SK-N-SH (cell line): ENCODE measurements around the gene C12orf43. TPM values are rescaled to one million over a fixed set of nuclear protein-coding genes. Genes with fewer than 3 reads are reported as not detected.

Experiments
- CTCF ChIA-PET: fragments of 300-600, 350-600 bp; formaldehyde crosslinking; extraction: SDS; loops from one replicate; lab custom pipeline; 2021; lab: Yijun Ruan, JAX
- POLR2A ChIA-PET: fragments of 350-600 bp; sonication (Branson Sonifier 250); formaldehyde crosslinking; extraction: SDS; loops from one replicate; lab custom pipeline; 2020; ENCODE audit warnings: antibody characterized with exemption, inconsistent platforms; lab: Yijun Ruan, JAX
- DNase-seq: peaks from one replicate; pipeline ENCODE4 v3.0.0; 2012
- H2AFZ ChIP-seq: fragments of 200-600 bp; sonication (generic); 2 replicates; pipeline ENCODE4 v1.8.1; 2016; ENCODE audit warnings: antibody characterized with exemption, mild to moderate bottlenecking, low read depth
- H3F3A ChIP-seq: fragments of 200-600 bp; sonication (generic); replicated peaks from 2 replicates; pipeline ENCODE3; 2016; ENCODE audit warnings: antibody characterized with exemption, mild to moderate bottlenecking; ENCODE audit not compliant: insufficient read depth
- H3K27ac ChIP-seq, 2 experiments: fragments of 200-500 bp in 1 of 2; fragments of 200-600 bp in 1 of 2; sonication (Bioruptor generic) in 1 of 2; sonication (generic), shearing (Covaris generic) in 1 of 2; 2 replicates each; pipeline versions ENCODE4 v1.5.1 to v1.6.1; 2014 to 2016; ENCODE audit warnings: low read depth in 2 of 2, inconsistent platforms in 1 of 2, low read length in 1 of 2, mild to moderate bottlenecking in 1 of 2, mixed read lengths in 1 of 2
- H3K27me3 ChIP-seq: fragments of 200-600 bp; sonication (generic), shearing (Covaris generic); 2 replicates; pipeline ENCODE4 v1.6.1; 2016; ENCODE audit warnings: mixed run types; ENCODE audit not compliant: insufficient read depth
- H3K36me3 ChIP-seq, 2 experiments: fragments of 200-500 bp in 1 of 2; fragments of 200-600 bp in 1 of 2; sonication (Bioruptor generic) in 1 of 2; sonication (generic) in 1 of 2; replicated peaks in 1 of 2; 2 replicates each; pipeline versions ENCODE3 to v1.5.1; 2014 to 2016; ENCODE audit warnings: low read length in 1 of 2, mild to moderate bottlenecking in 1 of 2; ENCODE audit not compliant: insufficient read depth in 2 of 2, control insufficient read depth in 1 of 2
- H3K4me1 ChIP-seq, 2 experiments: fragments of 200-500 bp in 1 of 2; fragments of 200-600 bp in 1 of 2; sonication (Bioruptor generic) in 1 of 2; sonication (generic), shearing (Covaris generic) in 1 of 2; 2 replicates each; pipeline versions ENCODE4 v1.5.1 to v1.6.1; 2014 to 2016; ENCODE audit warnings: low read depth in 1 of 2, low read length in 1 of 2, mixed run types in 1 of 2; ENCODE audit not compliant: insufficient read depth in 2 of 2, control insufficient read depth in 1 of 2
- H3K4me2 ChIP-seq: fragments of 200-600 bp; sonication (generic), shearing (Covaris generic); 2 replicates; pipeline ENCODE4 v1.6.1; 2017; ENCODE audit warnings: mixed run types
- H3K4me3 ChIP-seq, 2 experiments: fragments of 200-500 bp in 1 of 2; fragments of 200-600 bp in 1 of 2; sonication (Bioruptor generic) in 1 of 2; sonication (generic), shearing (Covaris generic) in 1 of 2; 2 replicates each; pipeline versions ENCODE4 v1.5.1 to v1.8.1; 2014 to 2016; ENCODE audit warnings: low read depth in 2 of 2, inconsistent platforms in 1 of 2, low read length in 1 of 2, mild to moderate bottlenecking in 1 of 2, mixed read lengths in 1 of 2, moderate library complexity in 1 of 2
- H3K79me2 ChIP-seq: fragments of 200-600 bp; sonication (generic); 2 replicates; pipeline ENCODE4 v1.8.1; 2017; ENCODE audit warnings: mild to moderate bottlenecking; ENCODE audit not compliant: insufficient read depth
- H3K9ac ChIP-seq: fragments of 200-600 bp; sonication (generic); 2 replicates; pipeline ENCODE4 v1.6.1; 2017; ENCODE audit warnings: mixed run types
- H3K9me2 ChIP-seq: fragments of 200-600 bp; sonication (generic); 2 replicates; pipeline ENCODE4 v1.6.1; 2017; ENCODE audit warnings: mixed run types
- H3K9me3 ChIP-seq: fragments of 200-600 bp; sonication (generic); 2 replicates; pipeline ENCODE4 v1.6.1; 2017; ENCODE audit warnings: mixed run types, mild to moderate bottlenecking, moderate library complexity
- H4K20me1 ChIP-seq: fragments of 200-600 bp; sonication (generic); 2 replicates; pipeline ENCODE4 v1.6.1; 2017; ENCODE audit warnings: mild to moderate bottlenecking, mixed run types; ENCODE audit not compliant: insufficient read depth
- CHD2 ChIP-seq: fragments of 150-350 bp; IDR thresholded peaks from 2 replicates; pipeline ENCODE4 v1.6.1; 2018; ENCODE audit warnings: low read length; ENCODE audit not compliant: partially characterized antibody
- ELF1 ChIP-seq: IDR thresholded peaks from 2 replicates; pipeline ENCODE4 v1.4.0; 2012
- FOSL2 ChIP-seq: IDR thresholded peaks from 2 replicates; pipeline ENCODE4 v1.4.0; 2012; ENCODE audit warnings: low read depth, mild to moderate bottlenecking, moderate library complexity, borderline replicate concordance
- FOXM1 ChIP-seq: IDR thresholded peaks from 2 replicates; pipeline ENCODE4 v1.4.0; 2012; ENCODE audit warnings: low read depth, mild to moderate bottlenecking
- GABPA ChIP-seq: IDR thresholded peaks from 2 replicates; pipeline ENCODE4 v1.4.0; 2012; ENCODE audit warnings: low read depth, mild to moderate bottlenecking
- GATA2 ChIP-seq: sonication (generic); formaldehyde crosslinking; IDR thresholded peaks from 2 replicates; pipeline ENCODE4 v1.5.0; 2020; ENCODE audit warnings: mild to moderate bottlenecking, missing genetic modification reagents
- MAX ChIP-seq: IDR thresholded peaks from 2 replicates; pipeline ENCODE4 v1.4.0; 2012; ENCODE audit warnings: low read depth
- POLR2AphosphoS5 ChIP-seq: IDR thresholded peaks from 2 replicates; pipeline ENCODE4 v1.6.1; 2012; ENCODE audit warnings: low read depth, low read length
- SMC3 ChIP-seq: IDR thresholded peaks from 2 replicates; pipeline ENCODE4 v1.6.1; 2012; ENCODE audit warnings: low read depth, low read length, improper control_type of control experiment
- TCF12 ChIP-seq: IDR thresholded peaks from 2 replicates; pipeline ENCODE4 v1.4.0; 2012
- TEAD4 ChIP-seq: IDR thresholded peaks from 2 replicates; pipeline ENCODE4 v1.4.0; 2012; ENCODE audit warnings: mild to moderate bottlenecking, borderline replicate concordance; ENCODE audit not compliant: insufficient read depth
- WGBS: methylation state at CpG from one replicate; pipeline ENCODE4 v1.1.6; 2017; ENCODE audit warnings: low lambda C conversion rate; 5-methylcytosine and 5-hydroxymethylcytosine counted together
- polyA plus RNA-seq, 3 experiments: library from polyadenylated mRNA; depleted of rRNA; stranded (reverse); fragments of >200 nt; gene quantifications; 2 replicates each; pipeline ENCODE4 v1.2.3, GENCODE V29; 2012
- TF ChIP-seq, protein P1 (sequence below): IDR thresholded peaks from 2 replicates; pipeline ENCODE4 v1.4.0; 2012; ENCODE audit warnings: low read depth, borderline replicate concordance
- TF ChIP-seq, protein P2 (sequence below): fragments of 200-600 bp; sonication (generic); IDR thresholded peaks from 2 replicates; pipeline ENCODE4 v1.6.1; 2017; ENCODE audit warnings: antibody characterized with exemption, mild to moderate bottlenecking, moderate library complexity
- TF ChIP-seq, protein P3 (sequence below): fragments of 150-350 bp; IDR thresholded peaks from 2 replicates; pipeline ENCODE4 v1.6.1; 2017; ENCODE audit warnings: antibody characterized with exemption, low read length, low read depth, borderline replicate concordance
- TF ChIP-seq, protein P4 (sequence below): IDR thresholded peaks from 2 replicates; pipeline ENCODE4; 2012
- TF ChIP-seq, protein P5 (sequence below): IDR thresholded peaks from 2 replicates; pipeline ENCODE4 v1.6.1; 2012; ENCODE audit warnings: mild to moderate bottlenecking, low read depth, low read length, moderate library complexity

C12orf43 gene
- polyA plus RNA-seq, 1 of the 3 experiments (the other 2 are of a cell fraction) = 13.9 TPM

- CTCF ChIA-PET = interaction anchor here (1.3 to 2.5 kb wide), 2 partner anchors 15 to 408 kb away, joined by 3 to 9 read pairs; no protein-coding TSS in a partner anchor
- H3K9me2 ChIP-seq = no peaks in the 10 kb centered on the region
- no peak overlapping the region for H3K27ac ChIP-seq
- H3K9ac ChIP-seq = no peak overlapping the region
- POLR2A ChIA-PET = no interaction called here
- H3K4me3 ChIP-seq = no peak overlapping the region
- no peaks in the 10 kb centered on the region for H3K36me3 ChIP-seq
- no peaks in the 10 kb centered on the region for H4K20me1 ChIP-seq
- H3F3A ChIP-seq = no peaks in the 10 kb centered on the region
- H3K79me2 ChIP-seq = no peaks in the 10 kb centered on the region
- 42% methylated on average over 2 of the region's 2 CpGs for WGBS
- no peaks in the 10 kb centered on the region; the same call in 1 of the 2 replicates for H3K27me3 ChIP-seq
- no peak for TF ChIP-seq CHD2
- no peak for TF ChIP-seq SMC3
- no peak for TF ChIP-seq MAX
- no peak for TF ChIP-seq GATA2 (CRISPR knock-in tag)
- TF ChIP-seq TCF12 = no peak
- TF ChIP-seq, protein P1, sequence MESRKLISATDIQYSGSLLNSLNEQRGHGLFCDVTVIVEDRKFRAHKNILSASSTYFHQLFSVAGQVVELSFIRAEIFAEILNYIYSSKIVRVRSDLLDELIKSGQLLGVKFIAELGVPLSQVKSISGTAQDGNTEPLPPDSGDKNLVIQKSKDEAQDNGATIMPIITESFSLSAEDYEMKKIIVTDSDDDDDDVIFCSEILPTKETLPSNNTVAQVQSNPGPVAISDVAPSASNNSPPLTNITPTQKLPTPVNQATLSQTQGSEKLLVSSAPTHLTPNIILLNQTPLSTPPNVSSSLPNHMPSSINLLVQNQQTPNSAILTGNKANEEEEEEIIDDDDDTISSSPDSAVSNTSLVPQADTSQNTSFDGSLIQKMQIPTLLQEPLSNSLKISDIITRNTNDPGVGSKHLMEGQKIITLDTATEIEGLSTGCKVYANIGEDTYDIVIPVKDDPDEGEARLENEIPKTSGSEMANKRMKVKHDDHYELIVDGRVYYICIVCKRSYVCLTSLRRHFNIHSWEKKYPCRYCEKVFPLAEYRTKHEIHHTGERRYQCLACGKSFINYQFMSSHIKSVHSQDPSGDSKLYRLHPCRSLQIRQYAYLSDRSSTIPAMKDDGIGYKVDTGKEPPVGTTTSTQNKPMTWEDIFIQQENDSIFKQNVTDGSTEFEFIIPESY = no peak
- TF ChIP-seq, protein P2, sequence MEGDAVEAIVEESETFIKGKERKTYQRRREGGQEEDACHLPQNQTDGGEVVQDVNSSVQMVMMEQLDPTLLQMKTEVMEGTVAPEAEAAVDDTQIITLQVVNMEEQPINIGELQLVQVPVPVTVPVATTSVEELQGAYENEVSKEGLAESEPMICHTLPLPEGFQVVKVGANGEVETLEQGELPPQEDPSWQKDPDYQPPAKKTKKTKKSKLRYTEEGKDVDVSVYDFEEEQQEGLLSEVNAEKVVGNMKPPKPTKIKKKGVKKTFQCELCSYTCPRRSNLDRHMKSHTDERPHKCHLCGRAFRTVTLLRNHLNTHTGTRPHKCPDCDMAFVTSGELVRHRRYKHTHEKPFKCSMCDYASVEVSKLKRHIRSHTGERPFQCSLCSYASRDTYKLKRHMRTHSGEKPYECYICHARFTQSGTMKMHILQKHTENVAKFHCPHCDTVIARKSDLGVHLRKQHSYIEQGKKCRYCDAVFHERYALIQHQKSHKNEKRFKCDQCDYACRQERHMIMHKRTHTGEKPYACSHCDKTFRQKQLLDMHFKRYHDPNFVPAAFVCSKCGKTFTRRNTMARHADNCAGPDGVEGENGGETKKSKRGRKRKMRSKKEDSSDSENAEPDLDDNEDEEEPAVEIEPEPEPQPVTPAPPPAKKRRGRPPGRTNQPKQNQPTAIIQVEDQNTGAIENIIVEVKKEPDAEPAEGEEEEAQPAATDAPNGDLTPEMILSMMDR = no peak
- TF ChIP-seq GABPA = no peak
- no peak for TF ChIP-seq FOXM1
- no peak for TF ChIP-seq ELF1
- TF ChIP-seq, protein P3, sequence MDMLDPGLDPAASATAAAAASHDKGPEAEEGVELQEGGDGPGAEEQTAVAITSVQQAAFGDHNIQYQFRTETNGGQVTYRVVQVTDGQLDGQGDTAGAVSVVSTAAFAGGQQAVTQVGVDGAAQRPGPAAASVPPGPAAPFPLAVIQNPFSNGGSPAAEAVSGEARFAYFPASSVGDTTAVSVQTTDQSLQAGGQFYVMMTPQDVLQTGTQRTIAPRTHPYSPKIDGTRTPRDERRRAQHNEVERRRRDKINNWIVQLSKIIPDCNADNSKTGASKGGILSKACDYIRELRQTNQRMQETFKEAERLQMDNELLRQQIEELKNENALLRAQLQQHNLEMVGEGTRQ = no peak
- no peak for TF ChIP-seq POLR2AphosphoS5
- TF ChIP-seq, protein P4, sequence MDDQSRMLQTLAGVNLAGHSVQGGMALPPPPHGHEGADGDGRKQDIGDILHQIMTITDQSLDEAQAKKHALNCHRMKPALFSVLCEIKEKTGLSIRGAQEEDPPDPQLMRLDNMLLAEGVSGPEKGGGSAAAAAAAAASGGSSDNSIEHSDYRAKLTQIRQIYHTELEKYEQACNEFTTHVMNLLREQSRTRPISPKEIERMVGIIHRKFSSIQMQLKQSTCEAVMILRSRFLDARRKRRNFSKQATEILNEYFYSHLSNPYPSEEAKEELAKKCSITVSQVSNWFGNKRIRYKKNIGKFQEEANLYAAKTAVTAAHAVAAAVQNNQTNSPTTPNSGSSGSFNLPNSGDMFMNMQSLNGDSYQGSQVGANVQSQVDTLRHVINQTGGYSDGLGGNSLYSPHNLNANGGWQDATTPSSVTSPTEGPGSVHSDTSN = no peak
- TF ChIP-seq, protein P5, sequence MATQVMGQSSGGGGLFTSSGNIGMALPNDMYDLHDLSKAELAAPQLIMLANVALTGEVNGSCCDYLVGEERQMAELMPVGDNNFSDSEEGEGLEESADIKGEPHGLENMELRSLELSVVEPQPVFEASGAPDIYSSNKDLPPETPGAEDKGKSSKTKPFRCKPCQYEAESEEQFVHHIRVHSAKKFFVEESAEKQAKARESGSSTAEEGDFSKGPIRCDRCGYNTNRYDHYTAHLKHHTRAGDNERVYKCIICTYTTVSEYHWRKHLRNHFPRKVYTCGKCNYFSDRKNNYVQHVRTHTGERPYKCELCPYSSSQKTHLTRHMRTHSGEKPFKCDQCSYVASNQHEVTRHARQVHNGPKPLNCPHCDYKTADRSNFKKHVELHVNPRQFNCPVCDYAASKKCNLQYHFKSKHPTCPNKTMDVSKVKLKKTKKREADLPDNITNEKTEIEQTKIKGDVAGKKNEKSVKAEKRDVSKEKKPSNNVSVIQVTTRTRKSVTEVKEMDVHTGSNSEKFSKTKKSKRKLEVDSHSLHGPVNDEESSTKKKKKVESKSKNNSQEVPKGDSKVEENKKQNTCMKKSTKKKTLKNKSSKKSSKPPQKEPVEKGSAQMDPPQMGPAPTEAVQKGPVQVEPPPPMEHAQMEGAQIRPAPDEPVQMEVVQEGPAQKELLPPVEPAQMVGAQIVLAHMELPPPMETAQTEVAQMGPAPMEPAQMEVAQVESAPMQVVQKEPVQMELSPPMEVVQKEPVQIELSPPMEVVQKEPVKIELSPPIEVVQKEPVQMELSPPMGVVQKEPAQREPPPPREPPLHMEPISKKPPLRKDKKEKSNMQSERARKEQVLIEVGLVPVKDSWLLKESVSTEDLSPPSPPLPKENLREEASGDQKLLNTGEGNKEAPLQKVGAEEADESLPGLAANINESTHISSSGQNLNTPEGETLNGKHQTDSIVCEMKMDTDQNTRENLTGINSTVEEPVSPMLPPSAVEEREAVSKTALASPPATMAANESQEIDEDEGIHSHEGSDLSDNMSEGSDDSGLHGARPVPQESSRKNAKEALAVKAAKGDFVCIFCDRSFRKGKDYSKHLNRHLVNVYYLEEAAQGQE = no peak
- no peak for TF ChIP-seq TEAD4
- TF ChIP-seq FOSL2 = no peak
- TF ChIP-seq, all 33 proteins: peak for 0
- no peak overlapping the region for H2AFZ ChIP-seq
- H3K4me1 ChIP-seq = no peaks in the 10 kb centered on the region
- no peak for DNase-seq
- no peaks in the 10 kb centered on the region for H3K9me3 ChIP-seq
- no peak overlapping the region for H3K4me2 ChIP-seq
Observed at GRCh38 chr12:120990487-120991055, 25.7 kb downstream of the C12orf43 start.
